Activated naive CD8-positive, alpha-beta T cell (primary cell): Measurements from ENCODE around the gene CCDC88C.
"Not testable (repeated sequence)": the region's sequence is repeated elsewhere in the genome, so short reads cannot be mapped to it uniquely, and the experiment has no call there.

Experiments used
- H3K27ac Mint-ChIP-seq: one replicate; pipeline ENCODE4 v1.8.0; 2021; ENCODE audit warnings: mixed read lengths
- H3K27me3 Mint-ChIP-seq: one replicate; pipeline ENCODE4 v1.8.0; 2021; ENCODE audit warnings: mixed read lengths
- H3K36me3 Mint-ChIP-seq: one replicate; pipeline ENCODE4 v1.8.0; 2021; ENCODE audit warnings: mixed read lengths
- H3K4me1 Mint-ChIP-seq: one replicate; pipeline ENCODE4 v1.8.0; 2021; ENCODE audit warnings: low read depth, mixed read lengths
- H3K4me3 Mint-ChIP-seq: one replicate; pipeline ENCODE4 v1.8.0; 2021; ENCODE audit warnings: mild to moderate bottlenecking, mixed read lengths
- H3K9me3 Mint-ChIP-seq: one replicate; pipeline ENCODE4 v1.8.0; 2021; ENCODE audit warnings: low read depth, mixed read lengths

CCDC88C gene

GRCh38 chr14:91410771-91411536 lies 6.7 kb downstream of the CCDC88C start:
- Mint-ChIP-seq H3K9me3 (no peaks in the 10 kb centered on the region), H3K27ac (peak overlapping the region; percentile 96), H3K36me3 (peaks cover 28% of the 10 kb centered on the region), H3K27me3 (no peaks in the 10 kb centered on the region), H3K4me3 (peak overlapping the region; percentile 86), H3K4me1 (peaks cover 93% of the 10 kb centered on the region)

GRCh38 chr14:91409928-91410718 lies 7.5 kb downstream of the CCDC88C start:
- Mint-ChIP-seq H3K27me3 (no peaks in the 10 kb centered on the region), H3K4me1 (peaks cover 95% of the 10 kb centered on the region), H3K4me3 (peak overlapping the region; percentile 86), H3K36me3 (peaks cover 27% of the 10 kb centered on the region), H3K27ac (peak overlapping the region; percentile 96), H3K9me3 (no peaks in the 10 kb centered on the region)

GRCh38 chr14:91409240-91409639 lies 8.4 kb downstream of the CCDC88C start:
- H3K4me3 Mint-ChIP-seq: peak overlapping the region; percentile 86
- not testable (repeated sequence) for H3K27me3 Mint-ChIP-seq, H3K9me3 Mint-ChIP-seq
- H3K36me3 Mint-ChIP-seq: peaks cover 24% of the 10 kb centered on the region
- H3K4me1 Mint-ChIP-seq: peaks cover 95% of the 10 kb centered on the region
- H3K27ac Mint-ChIP-seq: peak overlapping the region; percentile 96

- H3K9me3 Mint-ChIP-seq: no peaks in the 10 kb centered on the region
- no peaks in the 10 kb centered on the region for H3K27me3 Mint-ChIP-seq
- H3K27ac Mint-ChIP-seq: peak overlapping the region; percentile 96
- peak overlapping the region; percentile 76 for H3K4me3 Mint-ChIP-seq
- peaks cover 13% of the 10 kb centered on the region for H3K36me3 Mint-ChIP-seq
- H3K4me1 Mint-ChIP-seq: peaks cover 99% of the 10 kb centered on the region
These were observed 10.6 kb downstream of the CCDC88C start for GRCh38 chr14:91406982-91407381.

GRCh38 chr14:91406451-91406850 lies 11.2 kb downstream of the CCDC88C start:
- H3K36me3 Mint-ChIP-seq: peaks cover 13% of the 10 kb centered on the region
- peak overlapping the region; percentile 96 for H3K27ac Mint-ChIP-seq
- H3K4me1 Mint-ChIP-seq: peaks cover 99% of the 10 kb centered on the region
- peak overlapping the region; percentile 76 for H3K4me3 Mint-ChIP-seq
- H3K9me3 Mint-ChIP-seq: no peaks in the 10 kb centered on the region
- no peaks in the 10 kb centered on the region for H3K27me3 Mint-ChIP-seq

GRCh38 chr14:91405724-91406435 lies 11.7 kb downstream of the CCDC88C start:
- Mint-ChIP-seq H3K4me3 (peak overlapping the region; percentile 82), H3K36me3 (peaks cover 8% of the 10 kb centered on the region), H3K9me3 (no peaks in the 10 kb centered on the region), H3K4me1 (peaks cover 96% of the 10 kb centered on the region), H3K27me3 (no peaks in the 10 kb centered on the region), H3K27ac (peak overlapping the region; percentile 96)

- Mint-ChIP-seq H3K4me3 (peak overlapping the region; percentile 82), H3K4me1 (peaks cover 96% of the 10 kb centered on the region), H3K27me3 (no peaks in the 10 kb centered on the region), H3K36me3 (peaks cover 8% of the 10 kb centered on the region), H3K27ac (peak overlapping the region; percentile 96), H3K9me3 (no peaks in the 10 kb centered on the region)
These were observed 12.3 kb downstream of the CCDC88C start for GRCh38 chr14:91405241-91405721.

GRCh38 chr14:91402771-91403600 lies 14.6 kb downstream of the CCDC88C start:
- Mint-ChIP-seq H3K9me3 (no peaks in the 10 kb centered on the region), H3K27me3 (no peaks in the 10 kb centered on the region), H3K27ac (peak overlapping the region; percentile 97), H3K4me1 (peaks cover 94% of the 10 kb centered on the region), H3K36me3 (peaks cover 5% of the 10 kb centered on the region), H3K4me3 (peak overlapping the region; percentile 81)

- H3K27ac Mint-ChIP-seq: peak overlapping the region; percentile 97
- peaks cover 94% of the 10 kb centered on the region for H3K4me1 Mint-ChIP-seq
- peak overlapping the region; percentile 81 for H3K4me3 Mint-ChIP-seq
- no peaks in the 10 kb centered on the region for H3K9me3 Mint-ChIP-seq
- no peaks in the 10 kb centered on the region for H3K27me3 Mint-ChIP-seq
- H3K36me3 Mint-ChIP-seq: peaks cover 4% of the 10 kb centered on the region
These were observed 15.3 kb downstream of the CCDC88C start for GRCh38 chr14:91402348-91402747.

- Mint-ChIP-seq H3K27me3 (no peaks in the 10 kb centered on the region), H3K9me3 (no peaks in the 10 kb centered on the region), H3K4me1 (peaks cover 94% of the 10 kb centered on the region), H3K4me3 (peak overlapping the region; percentile 81), H3K27ac (peak overlapping the region; percentile 97), H3K36me3 (no peaks in the 10 kb centered on the region)
These were observed 15.9 kb downstream of the CCDC88C start for GRCh38 chr14:91401751-91402150.

- no peaks in the 10 kb centered on the region for H3K36me3 Mint-ChIP-seq
- H3K27me3 Mint-ChIP-seq: no peaks in the 10 kb centered on the region
- H3K9me3 Mint-ChIP-seq: no peaks in the 10 kb centered on the region
These were observed 16.9 kb downstream of the CCDC88C start for GRCh38 chr14:91400696-91401095.

GRCh38 chr14:91399868-91400640 lies 17.6 kb downstream of the CCDC88C start:
- Mint-ChIP-seq H3K27me3 (no peaks in the 10 kb centered on the region), H3K4me3 (peak overlapping the region; percentile 97), H3K4me1 (peaks cover 94% of the 10 kb centered on the region), H3K36me3 (no peaks in the 10 kb centered on the region), H3K9me3 (no peaks in the 10 kb centered on the region), H3K27ac (peak overlapping the region; percentile 98)

More at GRCh38 chr14:91400696-91401095, 16.9 kb downstream of the CCDC88C start:
- Mint-ChIP-seq H3K4me1 (peaks cover 94% of the 10 kb centered on the region), H3K4me3 (peak overlapping the region; percentile 97), H3K27ac (peak overlapping the region; percentile 98)

GRCh38 chr14:91398707-91399106 lies 18.9 kb downstream of the CCDC88C start:
- no peaks in the 10 kb centered on the region for H3K36me3 Mint-ChIP-seq
- H3K9me3 Mint-ChIP-seq: no peaks in the 10 kb centered on the region
- H3K4me3 Mint-ChIP-seq: peak overlapping the region; percentile 97
- H3K27me3 Mint-ChIP-seq: no peaks in the 10 kb centered on the region
- H3K4me1 Mint-ChIP-seq: peaks cover 94% of the 10 kb centered on the region
- peak overlapping the region; percentile 98 for H3K27ac Mint-ChIP-seq
